GM19099 (cell line): ENCODE data around the gene DPT.

Experiments used
- POLR2A ChIP-seq: IDR thresholded peaks from 3 replicates; pipeline ENCODE4 v1.6.1; 2011; ENCODE audit warnings: low read depth; ENCODE audit not compliant: insufficient read length; ENCODE audit errors: extremely low read depth

Gene DPT

DNA sequence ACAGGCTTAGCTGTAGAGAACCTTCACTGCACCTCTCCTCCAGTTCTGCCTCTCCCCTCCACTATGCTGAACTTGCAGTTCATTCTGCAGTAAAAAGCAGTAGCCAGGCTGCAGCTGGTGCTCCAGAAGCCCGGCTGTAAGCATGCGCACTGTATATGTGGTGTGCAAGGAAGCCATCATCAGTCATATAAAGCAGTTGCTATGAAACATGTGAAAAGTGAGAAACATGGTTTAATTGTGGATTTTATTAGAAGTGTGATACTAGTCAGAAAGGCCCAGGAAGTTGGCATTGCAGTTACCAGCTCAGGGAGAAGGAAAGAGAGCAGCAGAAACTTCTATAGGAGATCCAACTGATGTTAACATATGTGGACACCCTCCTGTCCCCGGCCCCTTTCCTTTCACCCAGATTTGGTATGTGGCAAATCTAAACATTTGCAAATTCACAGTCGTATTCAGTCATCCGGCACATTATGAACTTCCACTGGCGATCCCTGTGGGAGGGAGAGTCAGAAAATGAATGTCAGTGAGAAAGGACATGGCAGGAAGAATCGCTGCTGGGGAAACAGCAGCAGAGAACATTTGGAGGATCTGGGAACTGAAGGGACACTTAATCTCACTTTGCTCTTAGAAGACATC lies 32.8 kb downstream of the DPT start:
- no peak for TF ChIP-seq POLR2A

DNA sequence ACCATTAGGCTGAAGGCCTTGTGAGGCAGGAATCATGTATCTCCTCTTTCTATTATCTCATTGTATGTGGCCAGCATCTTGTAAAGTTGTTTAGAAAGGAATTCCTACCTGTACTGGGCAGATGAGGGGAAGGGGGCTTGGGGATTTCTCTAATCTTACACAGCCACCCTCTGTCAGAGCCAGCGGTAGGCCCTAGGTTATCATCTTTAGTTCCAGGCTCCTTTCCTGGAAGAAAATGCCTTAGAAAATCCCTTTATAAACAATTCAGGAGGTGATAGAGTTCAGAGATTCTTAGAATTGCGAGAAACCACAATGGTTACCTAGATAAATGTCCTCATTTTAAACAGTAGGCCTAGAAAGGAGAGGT lies 35.2 kb downstream of the DPT start:
- TF ChIP-seq POLR2A: no peak

DNA sequence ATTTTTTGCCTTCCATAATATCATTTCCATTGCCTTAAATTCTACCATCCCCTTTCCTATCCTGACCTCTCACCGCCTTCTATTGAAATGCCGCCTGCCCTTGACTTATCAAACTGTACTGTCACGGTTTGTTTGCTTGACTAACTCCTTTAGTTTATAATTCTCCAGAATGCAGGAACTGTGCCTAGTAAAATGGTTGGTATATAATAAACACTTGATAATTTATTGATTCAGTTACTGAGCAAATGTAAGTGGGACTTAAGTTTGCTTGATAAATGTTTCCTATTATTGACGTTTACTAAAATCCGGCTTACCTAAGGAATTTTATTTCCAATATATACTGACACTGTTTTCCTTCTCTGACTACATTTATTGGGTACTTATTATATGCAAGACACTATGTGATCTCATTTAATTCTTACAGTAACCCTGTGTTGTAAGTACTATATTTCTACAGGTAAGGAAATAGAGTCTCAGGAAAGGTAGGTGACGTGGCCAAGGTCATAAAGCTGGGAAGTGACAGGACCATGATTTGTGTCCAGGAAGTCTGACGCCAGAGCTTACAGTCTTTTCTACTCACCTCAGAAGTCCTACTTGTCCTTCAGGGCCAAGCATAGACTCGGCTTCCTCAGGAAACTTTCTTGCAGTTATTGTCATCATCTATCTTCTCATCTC lies 35.7 kb downstream of the DPT start:
- no peak for TF ChIP-seq POLR2A

DNA sequence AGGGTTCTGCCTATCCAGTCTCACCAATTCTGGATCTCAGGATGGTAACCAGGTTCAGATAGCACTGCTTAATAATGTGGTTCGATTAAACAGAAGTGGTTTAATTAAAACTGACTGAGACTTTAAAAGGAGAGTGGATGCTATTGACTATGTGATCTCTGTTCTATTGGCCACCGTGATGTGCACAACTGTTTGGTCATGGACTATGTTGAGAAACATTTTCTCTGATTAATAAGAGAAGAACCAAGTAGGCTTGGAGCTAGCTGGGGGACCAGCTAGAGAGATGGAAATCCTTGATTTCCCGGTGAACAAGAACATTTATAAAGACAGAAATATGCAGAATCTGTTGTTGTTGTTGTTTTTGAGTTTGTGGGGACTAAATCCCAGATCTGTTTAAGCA lies 36.5 kb downstream of the DPT start:
- TF ChIP-seq POLR2A: no peak

DNA sequence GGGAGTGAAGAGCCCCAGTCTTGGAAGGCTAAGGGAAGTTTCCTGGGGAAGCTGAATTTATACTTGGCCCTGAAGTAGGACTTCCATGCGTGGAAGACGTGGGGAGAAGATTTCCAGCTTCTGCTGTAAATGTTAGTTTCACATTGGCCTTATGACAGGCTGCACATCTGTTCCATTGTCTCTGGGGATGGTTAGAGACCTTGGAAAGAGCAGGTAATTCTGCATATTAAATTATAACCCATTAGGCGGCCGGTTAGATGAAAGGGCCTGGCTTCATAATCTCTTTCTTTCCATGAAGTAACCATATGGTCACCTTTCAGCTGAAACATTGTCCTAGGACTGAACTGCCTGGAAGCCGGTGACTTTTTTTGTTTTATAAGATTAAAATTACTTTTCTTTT lies 37.5 kb downstream of the DPT start:
- no peak for TF ChIP-seq POLR2A

DNA sequence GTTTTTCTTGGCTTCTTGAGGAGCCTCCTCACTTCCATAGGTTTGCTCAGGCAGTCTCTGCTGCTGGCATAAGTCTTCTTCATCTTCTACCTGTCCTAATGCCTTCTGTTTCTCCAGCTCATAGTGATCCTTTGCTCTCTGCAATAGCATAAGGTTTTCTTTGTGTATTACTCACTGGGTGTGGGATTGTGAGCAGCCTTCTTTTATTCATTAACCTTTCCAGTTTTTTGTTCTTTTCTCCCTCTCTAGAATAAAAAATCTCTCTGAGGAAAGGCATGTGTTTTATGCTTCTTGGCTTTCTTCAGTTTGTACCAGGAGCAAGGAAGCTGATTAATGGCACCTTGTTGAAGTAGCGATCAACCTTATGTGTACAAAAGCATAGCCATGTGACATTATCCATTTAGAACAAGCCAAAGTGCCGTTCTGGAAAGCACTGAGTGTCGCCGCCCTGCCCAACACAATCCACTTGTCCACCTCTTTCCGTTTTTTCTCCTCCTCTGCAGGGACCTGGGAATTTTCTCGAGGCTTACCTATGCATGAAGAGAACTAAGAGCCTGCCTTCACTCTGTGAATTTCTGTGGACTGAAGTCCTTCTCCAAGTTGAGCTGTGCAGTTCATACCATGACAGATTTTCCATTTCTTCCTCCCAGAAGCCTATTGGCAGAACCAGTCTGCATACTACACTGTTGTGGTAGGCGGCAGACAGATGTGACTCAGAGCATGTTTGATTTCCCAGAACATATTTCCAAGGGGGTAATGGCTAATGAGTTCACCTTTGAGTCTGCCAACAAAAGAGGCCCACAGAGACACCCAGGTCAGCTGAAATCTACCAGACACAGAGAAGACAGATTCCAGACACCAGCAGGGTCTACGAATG lies 39.0 kb downstream of the DPT start:
- no peak for TF ChIP-seq POLR2A

DNA sequence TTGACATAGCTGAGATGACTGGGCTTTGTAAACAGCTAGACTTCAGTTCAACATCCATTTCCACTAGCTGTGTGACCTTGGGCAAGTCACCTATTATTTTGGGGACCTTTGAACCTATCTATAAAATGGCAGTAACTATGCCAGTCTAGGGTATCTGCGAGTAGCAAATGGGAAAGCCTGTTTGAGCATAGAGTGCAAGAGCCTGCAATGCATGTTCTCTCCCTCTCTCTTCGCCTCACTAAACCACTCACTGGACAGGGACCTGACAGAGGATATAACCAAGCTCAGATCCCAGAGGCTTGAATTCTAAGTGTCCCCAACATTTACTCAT lies 39.7 kb downstream of the DPT start:
- no peak for TF ChIP-seq POLR2A

DNA sequence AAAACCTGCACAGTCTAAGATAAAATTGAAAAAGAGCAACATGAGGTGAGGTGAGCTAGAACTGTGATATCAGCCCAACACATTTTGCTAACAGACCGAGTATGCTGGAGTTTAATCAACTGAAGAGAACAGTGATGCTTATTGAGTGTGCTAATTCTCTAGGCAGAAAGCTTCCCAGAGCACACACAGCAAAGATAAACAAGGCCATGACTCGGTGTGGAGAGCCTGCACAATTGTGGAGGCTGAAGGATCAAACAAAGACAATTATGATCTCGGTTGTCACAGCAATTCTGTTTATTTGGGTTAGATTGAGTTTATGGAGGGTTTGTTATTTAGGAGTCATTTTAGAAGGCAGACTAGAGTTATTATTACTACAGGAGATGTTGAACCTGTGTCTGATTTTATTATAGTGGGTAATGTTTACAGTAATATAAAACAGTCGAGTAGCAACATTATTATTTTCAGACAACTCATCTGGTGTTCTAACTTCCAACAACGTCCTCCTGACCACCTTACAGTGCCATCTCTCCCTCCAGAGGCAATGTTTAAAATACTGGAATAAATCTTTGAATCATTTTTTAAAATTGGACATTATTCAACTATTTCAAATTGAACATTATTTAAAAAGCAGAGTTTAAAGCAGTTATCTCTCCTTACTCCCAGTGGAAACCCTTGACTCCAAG lies 40.2 kb downstream of the DPT start:
- no peak for TF ChIP-seq POLR2A

DNA sequence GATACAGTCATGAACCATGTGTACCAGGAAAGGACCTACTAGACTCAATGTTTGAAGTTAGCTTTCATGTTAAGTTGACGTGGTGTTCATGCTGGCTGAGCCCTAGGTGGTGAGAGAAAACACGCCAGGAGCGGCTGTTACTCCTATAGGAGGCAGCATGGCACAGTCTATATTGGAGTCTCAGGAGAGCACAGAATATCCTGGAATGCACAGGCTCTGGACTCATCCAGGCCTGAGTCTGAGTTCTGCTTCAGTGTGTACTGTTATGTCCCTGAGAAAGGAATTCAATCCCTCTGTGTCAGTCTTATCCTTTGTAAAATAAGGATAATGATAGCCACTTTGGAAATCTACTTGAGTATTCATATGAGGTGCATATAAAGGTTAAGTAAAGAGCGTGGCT lies 41.2 kb downstream of the DPT start:
- TF ChIP-seq POLR2A: no peak

DNA sequence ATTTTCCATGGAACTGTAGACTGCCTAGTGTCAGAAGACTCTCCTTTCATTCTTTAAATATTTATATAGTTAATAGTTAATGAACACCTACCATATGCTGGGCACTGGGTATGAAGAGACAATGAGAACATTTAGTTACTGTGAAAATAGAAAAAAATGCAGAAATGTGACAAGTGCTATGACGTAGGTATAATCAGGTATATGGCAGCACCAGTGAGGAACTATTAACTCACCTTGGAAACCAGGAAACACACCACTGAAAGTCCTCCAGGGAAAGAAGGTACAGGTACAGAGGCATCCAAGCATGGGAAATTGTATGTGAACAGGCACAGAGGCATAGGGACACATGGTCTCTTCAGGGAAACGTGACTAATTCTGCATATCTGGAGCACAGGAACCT lies 42.3 kb downstream of the DPT start:
- TF ChIP-seq POLR2A: no peak

DNA sequence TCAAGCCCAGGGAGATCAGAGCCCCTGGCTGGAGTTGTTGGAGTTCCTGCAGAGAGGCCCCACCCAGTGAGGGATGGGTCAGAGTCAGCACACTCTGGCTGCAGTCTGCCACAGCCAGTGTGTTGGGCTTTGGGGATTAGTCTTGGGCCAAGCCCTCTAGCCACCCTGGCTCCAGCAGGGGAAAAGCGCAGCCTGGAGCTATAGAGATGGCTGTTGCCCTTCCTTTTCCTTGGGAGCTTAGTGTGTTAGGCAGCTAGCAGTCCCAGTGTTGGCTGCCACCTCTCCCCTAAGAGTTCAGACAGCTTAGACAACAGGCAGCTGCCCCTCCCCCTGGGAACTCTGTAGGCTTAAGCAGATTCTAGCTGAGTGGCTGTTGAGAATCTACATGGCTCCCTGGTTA lies 45.1 kb downstream of the DPT start:
- TF ChIP-seq POLR2A: no peak

DNA sequence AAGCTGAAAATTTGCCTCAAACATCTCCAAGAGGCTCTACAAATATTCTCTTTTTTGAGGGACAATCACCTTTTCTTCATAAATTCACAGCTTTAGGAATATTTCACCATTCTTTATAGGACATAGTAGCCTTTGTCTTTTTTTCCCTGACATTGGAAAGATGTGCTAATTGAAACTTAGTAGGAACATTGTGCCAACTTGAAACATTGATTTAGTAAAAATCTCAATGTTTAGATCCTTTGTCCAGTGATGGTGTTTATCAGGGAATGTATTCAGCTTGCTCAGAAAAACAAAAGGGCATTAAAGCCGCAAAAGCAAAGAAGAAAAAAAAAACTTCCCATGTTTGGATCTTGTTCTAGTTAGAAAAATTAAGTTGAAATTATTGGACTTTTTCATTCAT lies 52.1 kb downstream of the DPT start:
- TF ChIP-seq POLR2A: no peak

DNA sequence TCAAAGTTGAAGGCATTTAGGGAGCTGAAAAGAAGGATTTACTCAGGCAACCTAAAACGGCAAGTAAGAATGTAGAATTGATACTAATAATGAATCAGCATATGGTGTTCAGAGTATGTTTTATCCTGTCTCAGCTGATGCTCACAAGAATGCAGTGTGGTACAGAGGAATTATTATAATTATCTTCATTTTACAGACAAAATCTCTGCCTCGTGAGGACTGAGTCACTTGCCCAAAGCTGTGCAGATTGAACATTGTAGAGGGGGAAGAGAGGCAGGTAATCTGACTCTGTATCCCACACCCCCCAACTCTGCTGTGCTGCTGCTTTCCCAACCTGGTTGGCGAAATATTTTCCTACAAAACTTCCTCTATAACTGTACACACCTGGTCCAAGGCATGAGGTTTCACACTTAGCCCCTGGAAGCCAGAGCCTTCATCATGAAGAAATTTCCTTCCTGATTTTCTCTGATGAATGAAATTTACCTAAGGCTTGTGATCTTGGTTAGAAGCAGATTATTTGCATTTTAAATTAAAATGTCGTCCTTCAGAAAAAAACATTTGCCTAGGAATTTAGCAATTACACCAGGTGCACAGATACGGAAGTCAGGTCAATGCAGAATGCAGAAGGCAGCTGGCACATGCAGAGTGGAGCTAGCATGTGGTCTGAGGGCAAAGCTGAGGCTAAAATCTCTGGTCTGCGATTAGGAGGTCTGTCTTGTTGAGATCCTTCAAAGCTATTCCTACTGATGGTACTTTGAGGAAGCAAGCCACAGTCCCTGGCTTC lies 52.8 kb downstream of the DPT start:
- no peak for TF ChIP-seq POLR2A

DNA sequence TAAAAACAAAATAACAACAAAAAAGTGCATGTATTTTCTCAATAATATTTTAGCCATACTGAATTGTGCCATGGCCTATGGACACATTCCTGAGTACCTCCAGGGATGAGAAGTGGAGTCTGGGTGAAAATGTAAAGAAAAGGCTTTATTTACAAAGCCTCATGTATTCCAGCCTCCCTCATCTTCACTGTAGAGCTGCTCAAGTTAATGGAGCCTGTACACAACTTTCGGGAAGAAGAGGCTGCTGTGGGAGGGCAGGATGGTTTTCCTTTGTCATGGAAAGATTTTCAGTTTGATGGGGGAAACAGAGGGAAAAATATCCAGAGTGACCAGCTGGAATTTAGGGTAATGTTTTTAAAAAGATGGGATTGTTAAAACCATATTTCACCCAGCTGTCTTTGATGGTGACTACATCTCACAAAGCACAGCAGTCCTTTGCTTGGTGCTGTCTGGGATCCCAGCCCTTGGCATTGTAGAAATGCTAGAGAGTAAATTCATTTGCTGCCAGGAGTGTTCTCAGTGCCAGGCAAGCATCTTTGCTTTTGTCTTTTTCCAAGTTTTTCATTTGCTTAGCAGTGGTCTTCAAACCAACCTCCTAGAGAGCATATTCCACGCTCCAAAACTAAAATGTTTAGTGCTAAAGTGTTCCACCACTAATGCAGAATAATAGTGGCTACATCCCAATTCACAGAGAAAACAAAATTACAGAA lies 54.9 kb downstream of the DPT start:
- TF ChIP-seq POLR2A: no peak
